DMS79 (cell line): Measurements from ENCODE around the gene SYT3.

Experiments used
- DNase-seq: peaks from one replicate; lab custom pipeline; 2025; lab: John Stamatoyannopoulos, UW

The SYT3 gene

DNA sequence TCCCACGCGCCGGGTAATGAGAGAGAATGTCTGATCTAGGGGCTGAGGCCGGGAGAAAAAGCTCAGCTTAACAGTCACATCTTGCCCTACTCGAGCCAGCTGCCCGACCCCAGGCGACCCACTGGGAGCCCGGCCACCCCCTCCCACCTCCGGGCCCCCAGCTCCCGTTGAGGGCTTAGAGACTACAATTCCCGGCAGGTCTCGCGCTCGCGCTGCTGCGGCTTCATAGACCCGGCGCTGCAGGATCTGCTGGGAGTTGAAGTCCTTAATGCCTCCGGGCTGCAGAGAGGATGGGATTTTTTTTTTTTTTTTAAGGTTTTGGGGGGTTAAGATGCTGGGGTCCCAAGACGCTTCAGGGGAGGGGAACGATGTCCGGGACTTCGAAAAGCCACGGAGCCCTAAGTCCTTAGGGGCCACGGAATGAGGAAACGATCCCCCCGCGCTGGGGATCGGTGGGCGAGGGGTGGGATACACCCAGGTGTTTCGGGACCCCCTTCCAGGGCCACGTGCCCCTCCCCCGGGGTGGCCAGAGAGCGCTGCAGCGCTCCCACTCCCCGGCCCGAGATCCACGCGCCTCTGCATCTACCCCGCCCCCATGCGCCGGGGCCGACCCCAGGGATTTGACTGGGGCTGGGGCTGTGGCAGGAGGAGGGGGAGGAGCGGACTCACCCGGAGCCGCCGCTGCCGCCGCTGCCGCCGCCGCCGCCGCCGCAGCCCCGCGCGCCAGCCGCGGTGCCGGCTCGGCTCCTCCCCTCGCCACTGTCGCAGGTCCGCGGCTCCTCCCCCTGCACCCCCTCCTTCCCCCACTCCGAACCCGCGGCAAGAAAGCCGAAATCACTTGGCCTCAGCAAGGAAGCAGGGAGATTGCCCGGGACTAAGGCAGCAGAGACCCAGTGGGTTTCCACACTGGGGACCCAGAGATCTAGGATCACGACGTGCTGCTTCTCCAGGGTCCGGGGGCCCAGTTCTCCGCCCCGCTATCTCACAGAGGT is at the start of gene SYT3:
Gene SYT3, minus strand, starts transcription at position 761 of the 992 bp plus-strand sequence. CDS start 2,470 bp downstream, outside the sequence.
- DNase-seq = peak; percentile 65

GRCh38 chr19:50688766-50689165 is 49.1 kb upstream of the SYT3 start:
- no peak for DNase-seq

DNA sequence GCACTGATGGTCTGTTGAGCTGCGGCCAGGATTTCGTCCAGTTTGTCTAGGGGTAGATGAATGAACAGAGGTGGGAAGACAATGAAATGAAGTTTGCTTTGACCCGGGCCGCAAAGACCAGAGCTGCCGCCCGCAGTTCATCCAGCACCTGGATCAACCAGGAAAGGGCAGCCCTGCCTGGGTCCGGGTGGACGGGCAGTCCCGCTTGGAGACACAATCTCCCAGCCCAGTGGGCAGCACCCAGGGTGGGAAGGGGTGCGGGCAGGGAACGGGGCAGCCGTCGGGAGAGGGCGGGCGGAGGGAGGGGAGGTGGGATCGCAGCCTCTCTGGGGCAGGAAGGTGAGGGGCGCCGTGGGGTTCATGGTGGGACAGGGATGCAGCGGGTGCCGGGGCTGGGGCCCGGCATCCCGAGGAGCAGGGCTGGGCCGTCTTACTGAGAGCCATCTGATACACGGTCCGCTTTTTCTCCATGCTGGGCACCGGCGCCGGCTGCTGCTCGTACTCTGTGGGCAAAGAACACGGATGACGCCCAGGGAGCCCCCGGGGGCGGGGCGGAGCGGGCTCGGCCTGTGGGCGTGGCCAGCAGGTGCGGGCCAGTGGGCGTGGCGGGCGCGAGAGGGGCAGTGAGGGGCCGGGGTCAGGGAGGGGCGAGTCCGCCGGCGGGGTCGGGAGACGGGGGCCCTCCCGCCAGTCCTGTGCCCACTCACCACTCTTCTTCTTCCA is 46.8 kb upstream of the SYT3 start:
- no peak for DNase-seq

DNA sequence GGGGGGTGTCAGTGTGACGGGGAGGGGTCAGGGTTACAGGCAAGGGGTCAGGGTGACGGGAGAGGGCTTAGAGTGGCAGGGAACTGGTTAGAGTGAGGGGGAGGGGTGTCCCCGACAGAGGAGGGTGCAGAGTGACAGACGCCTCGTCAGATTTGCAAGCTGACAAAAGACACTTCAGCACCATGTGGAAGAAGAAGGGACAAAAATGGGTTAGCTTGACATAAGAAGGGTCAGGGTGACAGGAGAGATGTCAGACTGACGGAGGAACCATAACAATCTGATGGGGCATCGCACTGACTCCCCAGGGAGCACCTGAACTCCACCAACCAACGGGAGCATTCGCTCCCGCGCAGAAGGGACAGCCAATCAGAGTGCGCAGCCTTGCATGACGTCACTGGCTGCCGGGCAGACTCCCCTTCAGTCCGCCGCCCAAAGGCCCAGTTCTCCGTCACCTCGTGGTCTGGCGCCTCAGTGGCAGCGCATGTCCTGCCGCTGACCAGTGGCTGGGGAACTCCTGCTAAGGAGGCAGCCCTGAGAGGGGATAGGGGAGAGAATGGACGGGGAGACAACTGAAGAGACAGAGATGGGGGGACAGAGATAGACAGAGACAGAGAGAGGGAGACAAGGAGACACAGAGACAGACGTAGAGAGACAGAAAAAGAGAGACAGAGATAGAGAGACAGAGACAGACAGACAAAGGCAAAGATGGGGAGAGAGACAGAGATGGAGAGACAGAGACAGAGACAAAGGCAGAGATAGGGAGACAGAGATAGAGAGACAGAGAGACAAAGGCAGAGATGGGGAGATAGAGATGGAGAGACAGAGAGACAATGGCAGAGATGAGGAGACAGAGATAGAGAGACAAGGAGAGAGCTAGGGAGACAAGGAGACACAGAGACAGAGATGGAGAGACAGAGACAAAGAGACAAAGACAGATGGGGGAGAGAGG is 39.8 kb upstream of the SYT3 start:
- no peak for DNase-seq

DNA sequence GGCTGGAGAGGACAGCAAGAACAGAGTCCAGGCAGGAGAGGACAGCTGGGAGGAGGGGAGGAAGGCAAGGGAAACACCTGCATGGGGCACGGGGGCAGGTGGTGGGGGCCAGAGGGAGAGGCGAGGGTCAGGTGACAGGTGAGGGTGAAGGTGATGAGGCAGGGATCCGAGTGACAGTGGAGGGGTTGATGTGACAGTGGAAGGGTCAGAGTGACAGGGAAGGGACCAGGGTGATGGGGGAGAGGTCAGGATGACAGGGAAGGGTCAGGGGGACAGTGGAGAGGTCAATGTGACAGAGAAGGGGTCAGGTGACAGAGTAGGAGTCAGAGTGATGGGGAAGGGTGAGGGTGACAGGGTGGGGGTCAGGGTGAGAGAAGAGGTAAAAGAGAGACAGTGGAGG is 38.6 kb upstream of the SYT3 start:
- DNase-seq = no peak

GRCh38 chr19:50677636-50678035 is 38.0 kb upstream of the SYT3 start:
- DNase-seq = no peak

GRCh38 chr19:50676625-50677197 is 37.0 kb upstream of the SYT3 start:
- DNase-seq = no peak

DNA sequence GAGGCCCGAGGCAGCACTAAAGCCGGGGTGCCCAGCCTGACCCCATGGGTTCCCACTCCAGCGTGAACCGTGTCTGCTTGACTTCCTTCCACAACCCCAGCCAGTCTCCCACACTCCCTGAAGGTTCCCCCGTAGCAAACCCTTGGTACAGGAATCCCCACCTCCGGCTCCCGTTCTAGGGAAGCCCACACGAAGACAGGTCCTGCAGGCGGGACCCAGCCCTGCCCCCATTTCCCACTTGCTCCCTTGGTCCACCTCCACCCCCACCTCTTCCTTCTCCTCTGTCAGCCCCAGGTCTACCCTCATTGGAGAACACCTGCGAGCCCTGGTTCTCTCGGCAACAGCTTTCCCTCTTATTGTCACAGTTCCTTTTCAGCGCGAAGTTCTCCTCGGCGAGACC is 33.4 kb upstream of the SYT3 start:
- no peak for DNase-seq

- no peak for DNase-seq
Measured at GRCh38 chr19:50670102-50670380, 30.4 kb upstream of the SYT3 start.

DNA sequence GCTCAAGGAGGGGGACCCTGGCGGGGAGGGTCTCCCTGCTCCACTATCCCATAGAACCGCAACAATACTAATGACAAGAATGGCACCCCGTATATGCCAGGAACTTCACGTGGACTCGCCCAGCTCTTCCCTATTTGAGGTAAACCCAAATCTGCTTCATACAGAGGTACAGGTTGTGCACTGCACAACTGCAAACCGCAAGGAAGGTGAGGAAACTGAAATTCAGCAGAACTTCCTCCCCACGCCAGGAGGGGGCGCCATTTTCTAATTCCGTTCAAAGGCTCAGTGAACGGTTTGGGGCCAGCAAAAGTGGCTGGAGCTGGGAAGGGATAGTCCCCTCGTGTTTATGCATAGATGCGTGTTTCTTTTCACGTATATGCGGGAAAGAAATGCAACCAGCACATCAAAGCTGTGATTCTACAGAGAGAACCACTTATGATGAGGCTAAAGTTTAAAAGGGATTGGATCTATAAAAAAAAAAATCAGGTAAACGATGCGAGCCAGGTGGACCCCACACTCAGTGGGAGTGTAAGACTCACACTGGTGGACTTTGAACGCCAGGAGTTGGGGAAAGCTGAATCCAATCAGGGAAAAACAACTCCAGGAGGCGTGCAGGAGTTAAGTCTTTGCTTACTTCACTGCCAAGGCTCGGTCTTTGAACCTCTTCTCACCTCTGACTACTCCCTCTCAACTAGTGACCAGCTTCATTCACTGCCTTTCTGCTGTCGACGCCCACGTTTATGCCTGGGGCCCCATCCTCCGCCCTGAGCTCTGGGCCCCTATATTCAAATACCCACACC is 29.8 kb upstream of the SYT3 start:
- no peak for DNase-seq

DNA sequence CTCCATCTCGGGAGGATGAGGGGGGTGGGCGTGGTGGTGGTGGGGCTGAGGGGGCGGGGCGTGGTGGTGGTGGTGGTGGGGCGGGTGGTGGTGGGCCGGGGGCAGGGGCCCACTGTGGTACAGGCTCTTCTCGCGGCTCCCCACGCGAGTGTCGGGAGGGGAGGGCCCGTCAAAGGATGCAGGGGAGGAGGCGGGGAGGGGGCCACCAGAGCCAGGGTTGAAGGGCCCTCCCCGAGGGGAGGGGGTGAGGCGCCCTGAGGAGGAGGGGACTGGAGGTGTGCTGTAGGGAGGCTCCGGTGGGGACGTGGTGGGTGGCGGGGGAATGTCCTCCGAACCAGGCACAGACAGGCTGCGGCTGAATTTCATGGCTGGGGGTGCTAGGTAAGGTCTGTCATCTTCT is 29.2 kb upstream of the SYT3 start:
- DNase-seq = no peak

DNA sequence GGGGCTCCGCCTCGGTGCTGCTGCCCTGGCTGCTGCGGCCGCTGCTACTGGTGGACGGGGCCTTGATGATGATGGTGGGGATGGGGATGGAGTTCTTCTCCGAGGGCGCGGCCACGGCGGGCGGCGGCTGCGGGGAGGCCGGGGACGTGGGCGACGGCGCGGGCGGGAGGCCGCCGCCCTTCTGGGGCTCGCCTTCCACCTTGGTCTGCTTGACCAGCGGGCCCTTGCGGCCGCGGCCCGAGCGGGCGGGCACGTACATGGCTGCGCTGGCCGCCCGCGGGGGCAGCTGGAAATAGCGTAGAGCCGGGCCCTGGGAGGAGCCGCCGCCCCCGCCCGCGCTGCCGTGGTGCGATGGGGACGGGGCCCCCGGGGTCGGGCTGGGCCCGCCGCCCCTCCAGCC is 28.7 kb upstream of the SYT3 start:
- DNase-seq = no peak

- no peak for DNase-seq
Measured at GRCh38 chr19:50667759-50668231, 28.1 kb upstream of the SYT3 start.

DNA sequence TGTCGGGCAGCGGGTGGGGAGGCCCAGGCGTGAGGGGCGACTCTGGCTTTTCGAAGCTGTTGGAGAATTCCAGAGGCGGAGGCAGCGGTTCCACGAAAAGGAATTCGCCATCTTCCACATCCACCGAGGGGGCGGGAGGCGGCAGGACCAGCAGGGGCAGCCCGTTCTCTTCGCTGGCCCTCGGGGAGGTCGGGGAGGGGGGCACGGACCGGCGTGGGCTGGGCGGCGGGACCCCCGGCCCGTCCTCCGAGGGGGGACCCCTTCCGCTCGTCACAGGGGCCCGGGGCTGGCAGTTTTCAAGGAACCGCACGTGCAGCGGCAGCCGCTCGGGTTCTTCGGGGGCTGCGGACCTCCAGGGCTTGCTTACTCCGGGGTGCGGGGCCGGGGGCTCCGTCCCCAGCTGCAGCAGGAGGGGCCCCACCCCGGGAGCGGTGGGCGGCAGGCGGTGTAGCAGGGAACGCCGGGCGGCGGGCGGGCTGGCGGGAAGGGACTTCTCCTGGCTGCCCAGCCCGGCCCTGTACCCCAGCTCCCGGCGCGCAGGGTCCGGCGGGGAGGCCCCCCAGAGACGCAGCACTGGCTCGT is 27.6 kb upstream of the SYT3 start:
- no peak for DNase-seq

DNA sequence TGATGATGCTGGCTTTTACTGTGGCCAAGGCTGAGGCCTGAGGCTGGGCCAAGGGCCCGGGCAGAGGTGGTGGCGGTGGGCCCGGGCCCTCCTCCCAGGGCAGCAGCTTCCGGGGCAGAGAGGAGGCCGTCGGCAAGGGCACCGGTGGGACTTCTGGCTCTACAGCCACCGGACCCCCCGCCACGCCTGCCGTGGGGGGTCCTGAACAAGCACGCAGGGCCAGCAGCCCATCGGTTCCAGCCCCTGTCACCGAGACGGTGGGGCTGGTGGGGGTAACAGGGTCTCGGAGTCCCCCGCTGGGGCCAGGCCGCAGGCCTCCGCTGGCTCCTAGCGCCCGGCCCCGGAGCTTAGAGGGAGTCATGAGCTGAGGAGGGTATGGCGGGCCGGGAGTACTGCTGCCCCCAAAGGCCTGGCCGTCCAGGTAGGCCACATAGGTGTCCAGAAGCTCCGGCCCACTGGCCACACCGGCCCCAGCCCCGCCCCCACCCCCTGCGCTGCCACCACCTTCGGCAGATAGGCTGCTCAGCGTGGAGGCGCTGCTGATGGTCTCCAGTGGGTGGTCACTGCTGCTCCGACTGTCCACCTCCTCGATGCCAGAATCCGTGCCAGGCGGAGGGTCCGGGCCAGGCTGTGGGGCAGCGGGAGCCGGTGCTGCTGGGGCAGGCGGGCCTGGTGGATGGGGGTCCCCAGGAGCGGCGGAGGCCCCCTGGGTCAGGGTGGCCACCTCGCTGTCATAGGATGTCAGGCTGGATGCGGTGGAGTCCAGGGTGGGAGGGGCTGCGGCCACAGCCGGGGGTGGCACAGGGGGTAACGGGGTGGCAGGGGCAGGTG is 26.9 kb upstream of the SYT3 start:
- DNase-seq = no peak

- DNase-seq = no peak
Measured at GRCh38 chr19:50664204-50664603, 24.5 kb upstream of the SYT3 start.

DNA sequence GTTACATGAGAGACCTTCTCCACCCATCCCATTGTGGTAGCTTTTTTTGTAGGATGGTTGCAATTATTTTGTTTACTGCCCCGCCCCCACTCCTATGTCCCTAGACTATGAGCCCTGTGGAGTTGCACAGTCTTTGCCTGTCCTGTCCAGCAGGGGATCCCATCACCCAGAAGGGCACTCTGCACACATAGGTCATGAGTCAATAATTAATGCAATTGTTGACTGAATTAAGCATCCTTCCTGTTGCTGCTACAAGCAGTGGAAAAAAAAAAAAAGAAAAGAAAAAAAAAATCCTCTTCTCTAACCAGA is 23.8 kb upstream of the SYT3 start:
- DNase-seq = no peak

GRCh38 chr19:50662651-50663481 is 23.2 kb upstream of the SYT3 start:
- DNase-seq = no peak
